Smooth muscle cell of the brain vasculature (primary cell): ENCODE measurements around the gene RNMT.
"Not testable (repeated sequence)": the region's sequence is repeated elsewhere in the genome, so short reads cannot be mapped to it uniquely, and the experiment has no call there.

Experiments
- DNase-seq: peaks from one replicate; pipeline ENCODE4 v3.0.0-alpha.2; 2012; ENCODE audit warnings: low read depth, low spot score

Gene RNMT

GRCh38 chr18:13735681-13736080 is 9.2 kb downstream of the RNMT start:
- no peak for DNase-seq

DNA sequence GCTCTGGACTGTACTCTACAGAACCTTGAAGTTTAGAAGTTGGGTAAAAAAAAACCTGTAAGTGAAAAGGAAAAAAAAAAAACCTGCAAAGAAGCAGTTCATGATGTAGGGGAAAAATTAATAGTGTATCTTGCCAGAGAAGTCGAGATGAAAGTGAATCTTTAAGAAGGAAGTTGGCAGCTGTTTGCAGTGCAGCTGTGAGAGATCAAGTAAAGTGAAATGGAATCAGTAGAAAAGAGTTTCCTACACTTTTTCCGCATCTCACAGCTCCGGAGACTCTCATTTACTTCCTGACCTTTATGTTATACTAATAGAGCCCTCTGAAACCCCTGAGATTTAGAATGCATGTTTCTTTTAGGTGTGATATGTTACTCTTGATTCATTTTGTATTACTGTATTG is 19.2 kb downstream of the RNMT start:
- no peak for DNase-seq

GRCh38 chr18:13746633-13747032 is 20.2 kb downstream of the RNMT start:
- no peak for DNase-seq

- DNase-seq: not testable (repeated sequence)
These were observed 25.1 kb downstream of the RNMT start for GRCh38 chr18:13751599-13751998.

DNA sequence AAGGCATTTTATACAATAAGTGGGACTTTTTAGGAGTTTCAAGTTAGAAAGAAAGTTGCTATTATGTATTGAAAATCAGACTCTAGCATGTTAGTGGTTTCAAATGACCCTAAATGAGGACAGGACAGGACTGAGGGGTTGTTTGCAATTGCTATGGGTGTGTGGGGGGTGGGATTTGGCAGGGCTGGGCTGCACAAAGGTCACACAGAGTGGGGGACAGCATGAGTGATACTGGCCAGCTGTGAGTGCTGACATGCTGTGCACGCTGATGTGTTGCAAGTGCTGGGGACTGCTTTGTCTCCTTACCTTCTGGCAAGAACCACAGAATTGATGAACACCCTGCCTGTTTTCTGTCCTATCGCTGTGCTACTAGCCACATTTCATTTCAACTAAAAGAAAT is 29.8 kb downstream of the RNMT start:
- DNase-seq: no peak

- DNase-seq: no peak
These were observed 30.2 kb downstream of the RNMT start for GRCh38 chr18:13756671-13757070.

GRCh38 chr18:13758622-13759021 is 32.1 kb downstream of the RNMT start:
- DNase-seq: no peak

DNA sequence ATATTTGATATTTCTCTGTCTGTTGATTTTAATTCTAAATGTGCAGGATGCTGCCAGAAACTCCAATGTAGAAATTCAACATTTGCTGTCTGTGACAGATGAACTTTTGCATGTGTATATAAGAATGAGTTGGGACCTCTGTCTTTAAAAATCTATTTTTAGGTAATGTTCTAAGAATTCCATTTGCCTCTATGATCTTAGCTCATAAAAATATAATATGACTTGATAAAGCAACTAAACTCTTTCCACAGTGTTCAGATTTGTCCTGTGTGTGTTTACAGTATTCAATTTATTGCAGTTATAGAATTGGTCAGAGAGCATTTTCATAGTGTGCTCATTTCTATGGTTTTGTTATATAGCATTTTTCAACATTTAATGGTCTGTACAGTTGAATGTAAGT is 33.6 kb downstream of the RNMT start:
- no peak for DNase-seq

- DNase-seq: no peak
These were observed 36.4 kb downstream of the RNMT start for GRCh38 chr18:13762690-13763439.

GRCh38 chr18:13775058-13775457 is 48.6 kb downstream of the RNMT start:
- DNase-seq: no peak

DNA sequence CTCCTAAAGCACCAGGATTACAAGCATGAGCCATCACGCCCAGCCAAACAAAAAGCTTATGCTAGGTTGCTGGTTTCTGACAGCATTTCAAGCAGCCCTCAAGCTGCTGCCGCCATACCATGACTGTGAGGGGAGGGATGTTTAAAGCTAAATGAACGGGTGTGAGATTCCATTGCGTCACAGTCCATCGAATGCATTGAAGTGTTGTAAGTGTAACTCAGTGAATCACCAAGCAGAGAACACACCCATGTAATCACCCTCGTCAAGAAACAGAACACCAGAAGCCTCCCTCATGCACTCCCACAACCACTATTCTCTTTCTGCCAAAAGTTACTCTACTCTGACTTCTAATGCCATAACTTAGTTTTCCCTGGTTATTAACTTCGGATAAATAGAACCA is 64.7 kb downstream of the RNMT start:
- DNase-seq: no peak

GRCh38 chr18:13793819-13794218 is 67.3 kb downstream of the RNMT start:
- DNase-seq: no peak

DNA sequence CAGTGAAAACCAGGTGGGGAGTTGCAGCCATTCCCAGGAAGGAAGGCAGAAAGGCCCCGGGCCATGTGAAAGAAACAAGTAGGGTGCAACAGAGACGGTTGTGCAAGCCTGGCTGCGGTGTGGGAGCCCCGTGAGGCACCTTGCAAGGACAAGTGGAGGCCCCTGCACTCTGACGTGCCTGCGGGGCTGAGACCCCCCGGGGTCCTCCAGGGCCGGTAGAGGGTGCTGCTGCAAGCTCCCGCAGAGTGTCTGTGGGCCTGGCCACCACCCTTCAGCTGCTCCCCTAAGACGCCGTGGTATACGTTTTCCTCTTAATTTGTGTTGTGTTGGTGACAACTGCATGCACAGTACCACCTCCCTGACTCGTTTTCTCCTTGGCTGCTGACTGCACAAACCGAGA is 70.0 kb downstream of the RNMT start:
- no peak for DNase-seq

GRCh38 chr18:13797157-13797611 is 70.7 kb downstream of the RNMT start:
- DNase-seq: no peak

DNA sequence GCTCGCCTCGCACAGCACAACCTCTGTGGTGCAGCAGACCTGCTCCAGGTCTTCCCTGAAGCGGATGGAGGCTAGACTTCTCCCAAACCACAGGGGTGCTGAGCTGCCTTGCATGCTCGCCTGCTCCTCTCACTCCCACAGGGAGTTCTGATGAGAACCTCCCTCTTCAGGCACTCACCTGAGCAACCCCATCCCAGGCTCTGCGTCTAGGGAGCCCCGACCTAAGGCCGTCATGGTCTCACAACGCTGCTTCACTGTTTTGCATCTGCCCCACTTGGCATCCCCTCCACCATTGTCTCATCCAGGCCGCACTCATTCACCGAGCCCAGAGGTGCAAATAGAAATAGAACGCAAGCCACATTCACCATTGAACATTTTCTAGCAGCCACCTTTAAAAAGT is 72.9 kb downstream of the RNMT start:
- DNase-seq: no peak

GRCh38 chr18:13800505-13801259 is 74.2 kb downstream of the RNMT start:
- no peak for DNase-seq

GRCh38 chr18:13801260-13801601 is 74.8 kb downstream of the RNMT start:
- DNase-seq: no peak

GRCh38 chr18:13804305-13804704 is 77.8 kb downstream of the RNMT start:
- DNase-seq: no peak

DNA sequence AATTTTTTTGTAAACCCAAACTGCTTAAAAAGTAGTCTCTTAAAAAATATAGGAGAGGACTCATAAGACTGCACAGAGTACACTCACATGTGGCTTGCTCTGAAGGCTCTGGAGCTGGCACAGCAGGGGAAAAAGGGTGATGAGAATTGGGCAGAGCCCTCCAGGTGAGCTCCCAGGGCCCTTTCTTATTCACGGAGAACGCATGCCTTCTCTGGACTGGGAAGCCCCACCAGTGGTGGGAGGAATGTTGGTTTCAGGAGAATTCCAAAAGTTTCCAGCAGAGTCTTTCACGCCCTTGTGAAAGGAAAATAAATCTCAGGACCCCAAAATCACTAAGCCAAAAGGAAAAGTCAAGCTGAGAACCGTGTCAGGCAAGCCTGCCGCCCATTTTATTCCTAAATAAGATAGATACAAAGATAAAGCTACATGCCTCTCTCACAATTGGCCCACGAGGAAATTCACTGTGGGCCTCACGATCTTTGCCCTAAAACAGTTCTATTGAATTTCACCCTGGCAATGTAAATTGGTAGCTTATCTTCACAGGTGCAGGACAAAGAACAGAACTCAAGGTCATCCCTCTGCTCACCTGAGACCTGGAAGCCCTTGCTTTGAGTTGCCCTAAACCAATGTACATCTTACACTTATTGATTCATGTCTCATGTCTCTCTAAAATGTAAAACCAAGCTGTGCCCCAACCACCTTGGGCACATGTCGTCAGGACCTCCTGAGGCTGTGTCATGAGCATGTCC is 82.0 kb downstream of the RNMT start:
- DNase-seq: no peak

- no peak for DNase-seq
These were observed 82.6 kb downstream of the RNMT start for GRCh38 chr18:13809043-13809430.

GRCh38 chr18:13809531-13810255 is 83.2 kb downstream of the RNMT start:
- no peak for DNase-seq

- no peak for DNase-seq
These were observed 84.5 kb downstream of the RNMT start for GRCh38 chr18:13810950-13811485.
